SK-N-MC (cell line): Measurements from ENCODE around the gene WDR70.

ENCODE experiments used
- EZH2 ChIP-seq: fragments of 200-600 bp; sonication (generic); IDR thresholded peaks from one replicate; pipeline ENCODE4 v1.6.1; 2017; ENCODE audit warnings: antibody characterized with exemption
- FOXP2 ChIP-seq: optimal IDR thresholded peaks from 2 replicates; pipeline ENCODE3; 2011; ENCODE audit warnings: mild to moderate bottlenecking, moderate library complexity; ENCODE audit not compliant: insufficient read depth; ENCODE audit errors: extremely low read length, control extremely low read depth
- POLR2AphosphoS5 ChIP-seq: IDR thresholded peaks from 2 replicates; pipeline ENCODE4 v1.6.1; 2012; ENCODE audit warnings: mild to moderate bottlenecking, low read depth, low read length, borderline replicate concordance

- TF ChIP-seq EZH2: no peak
- TF ChIP-seq POLR2AphosphoS5: no peak
- no peak for TF ChIP-seq FOXP2
Measured at GRCh38 chr5:37448941-37449340, 69.8 kb downstream of the WDR70 start.
